ENCODE data around the gene MARCHF2.
"Not testable (repeated sequence)": the region's sequence is repeated elsewhere in the genome, so short reads cannot be mapped to it uniquely, and the experiment has no call there.

DNA sequence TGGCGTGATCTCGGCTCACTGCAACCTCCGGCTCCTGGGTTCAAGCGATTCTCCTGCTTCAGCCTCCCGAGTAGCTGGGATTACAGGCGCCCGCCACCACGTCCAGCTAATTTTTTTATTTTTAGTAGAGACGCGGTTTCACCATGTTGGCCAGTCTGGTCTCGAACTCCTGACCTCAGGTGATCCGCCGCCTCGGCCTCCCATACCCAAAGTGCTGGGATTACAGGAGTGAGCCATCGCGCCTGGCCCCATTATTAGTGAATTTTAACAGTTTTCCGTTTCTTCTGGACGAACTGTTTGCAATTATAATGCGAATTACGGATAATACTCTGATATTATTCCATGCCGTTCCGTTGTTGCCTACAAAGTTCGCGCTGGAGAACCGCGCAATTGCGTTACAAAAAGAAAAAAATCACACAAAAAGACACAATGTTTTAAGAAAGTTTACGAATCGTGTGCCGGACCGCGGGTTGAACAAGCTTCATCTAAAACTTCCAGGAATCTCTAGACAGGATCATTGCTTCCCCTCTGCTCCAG is 31.1 kb downstream of the MARCHF2 start:
- TF ChIP-seq, protein P1, sequence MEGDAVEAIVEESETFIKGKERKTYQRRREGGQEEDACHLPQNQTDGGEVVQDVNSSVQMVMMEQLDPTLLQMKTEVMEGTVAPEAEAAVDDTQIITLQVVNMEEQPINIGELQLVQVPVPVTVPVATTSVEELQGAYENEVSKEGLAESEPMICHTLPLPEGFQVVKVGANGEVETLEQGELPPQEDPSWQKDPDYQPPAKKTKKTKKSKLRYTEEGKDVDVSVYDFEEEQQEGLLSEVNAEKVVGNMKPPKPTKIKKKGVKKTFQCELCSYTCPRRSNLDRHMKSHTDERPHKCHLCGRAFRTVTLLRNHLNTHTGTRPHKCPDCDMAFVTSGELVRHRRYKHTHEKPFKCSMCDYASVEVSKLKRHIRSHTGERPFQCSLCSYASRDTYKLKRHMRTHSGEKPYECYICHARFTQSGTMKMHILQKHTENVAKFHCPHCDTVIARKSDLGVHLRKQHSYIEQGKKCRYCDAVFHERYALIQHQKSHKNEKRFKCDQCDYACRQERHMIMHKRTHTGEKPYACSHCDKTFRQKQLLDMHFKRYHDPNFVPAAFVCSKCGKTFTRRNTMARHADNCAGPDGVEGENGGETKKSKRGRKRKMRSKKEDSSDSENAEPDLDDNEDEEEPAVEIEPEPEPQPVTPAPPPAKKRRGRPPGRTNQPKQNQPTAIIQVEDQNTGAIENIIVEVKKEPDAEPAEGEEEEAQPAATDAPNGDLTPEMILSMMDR (IDR thresholded peaks at IDR 0.05; ENCODE audit: low read depth, low read length, poor library complexity, severe bottlenecking) = not testable (repeated sequence)
- not testable (repeated sequence) for TF ChIP-seq EZH2phosphoT487 (IDR thresholded peaks at IDR 0.05; ENCODE audit: borderline replicate concordance, low read length)
